GM12891 (cell line): ENCODE measurements around the gene PLPP1.

Source experiments
- POLR2A ChIP-seq: IDR thresholded peaks from 2 replicates; pipeline ENCODE4 v1.6.1; 2011; ENCODE audit warnings: low read depth, low read length, control low read depth
- POLR2AphosphoS5 ChIP-seq: IDR thresholded peaks from 2 replicates; pipeline ENCODE4 v1.6.1; 2011; ENCODE audit warnings: low read depth, low read length, control low read depth
- SPI1 ChIP-seq: IDR thresholded peaks from 2 replicates; pipeline ENCODE4 v1.6.1; 2011; ENCODE audit warnings: low read depth, low read length, control low read depth
- TAF1 ChIP-seq: IDR thresholded peaks from 2 replicates; pipeline ENCODE4 v1.6.1; 2011; ENCODE audit warnings: low read depth, low read length, control low read depth

GRCh38 chr5:55497712-55498111, 37.1 kb downstream of the PLPP1 start:
- TF ChIP-seq POLR2A = no peak
- TF ChIP-seq POLR2AphosphoS5 = no peak
- TF ChIP-seq TAF1 = no peak
- TF ChIP-seq SPI1 = no peak
